Activated T-helper 2 cell treated with anti-CD3 and anti-CD28 coated beads, Interferon-gamma antibody, Interleukin-2, Interleukin-4, amounts not matched to agents 10 μg/mL and 5 μg/mL and 100 μg/mL, durations not matched to agents 14 hours and 24 hours and 36 hours (primary cell): ENCODE results near the gene PATJ. TPM values are rescaled to one million over a fixed set of nuclear protein-coding genes. Genes with fewer than 3 reads are reported as not detected.

Source experiments
- DNase-seq: peaks from one replicate; pipeline ENCODE4 v3.0.0; 2021; ENCODE audit warnings: low spot score
- H3K27ac Mint-ChIP-seq: one replicate; pipeline ENCODE4 v1.8.0; 2021; ENCODE audit warnings: mixed read lengths
- H3K27me3 Mint-ChIP-seq: one replicate; pipeline ENCODE4 v1.8.0; 2021; ENCODE audit warnings: low read depth, mixed read lengths
- H3K36me3 Mint-ChIP-seq: one replicate; pipeline ENCODE4 v1.8.0; 2021; ENCODE audit warnings: low read depth, mixed read lengths
- H3K4me1 Mint-ChIP-seq: one replicate; pipeline ENCODE4 v1.8.0; 2021; ENCODE audit warnings: low read depth, mixed read lengths
- H3K4me3 Mint-ChIP-seq: one replicate; pipeline ENCODE4 v1.8.0; 2021; ENCODE audit warnings: low read depth, mild to moderate bottlenecking, moderate library complexity, mixed read lengths
- H3K9me3 Mint-ChIP-seq: one replicate; pipeline ENCODE4 v1.8.0; 2021; ENCODE audit warnings: mixed read lengths
- intact Hi-C: fragments of 100-400 bp; cut with micrococcal nuclease; formaldehyde crosslinking; loops from one replicate; pipeline ENCODE4 v1.15.1; 2023
- total RNA-seq: library from RNA; stranded (reverse); gene quantifications from 2 replicates; pipeline ENCODE4 v1.2.3, GENCODE V29; 2022

The PATJ gene
- total RNA-seq, 1 donor from 2014 or later, result 3.4 TPM

GRCh38 chr1:61732726-61733125 is 9.6 kb upstream of the PATJ start:
- no peak overlapping the region for H3K27ac Mint-ChIP-seq
- H3K4me3 Mint-ChIP-seq, result no peak overlapping the region
- H3K4me1 Mint-ChIP-seq, result peaks cover 2% of the 10 kb centered on the region
- H3K36me3 Mint-ChIP-seq, result no peaks in the 10 kb centered on the region
- DNase-seq, result no peak
- H3K9me3 Mint-ChIP-seq, result no peaks in the 10 kb centered on the region
- intact Hi-C loops, result no loop called here
- H3K27me3 Mint-ChIP-seq, result peaks cover 1% of the 10 kb centered on the region

DNA sequence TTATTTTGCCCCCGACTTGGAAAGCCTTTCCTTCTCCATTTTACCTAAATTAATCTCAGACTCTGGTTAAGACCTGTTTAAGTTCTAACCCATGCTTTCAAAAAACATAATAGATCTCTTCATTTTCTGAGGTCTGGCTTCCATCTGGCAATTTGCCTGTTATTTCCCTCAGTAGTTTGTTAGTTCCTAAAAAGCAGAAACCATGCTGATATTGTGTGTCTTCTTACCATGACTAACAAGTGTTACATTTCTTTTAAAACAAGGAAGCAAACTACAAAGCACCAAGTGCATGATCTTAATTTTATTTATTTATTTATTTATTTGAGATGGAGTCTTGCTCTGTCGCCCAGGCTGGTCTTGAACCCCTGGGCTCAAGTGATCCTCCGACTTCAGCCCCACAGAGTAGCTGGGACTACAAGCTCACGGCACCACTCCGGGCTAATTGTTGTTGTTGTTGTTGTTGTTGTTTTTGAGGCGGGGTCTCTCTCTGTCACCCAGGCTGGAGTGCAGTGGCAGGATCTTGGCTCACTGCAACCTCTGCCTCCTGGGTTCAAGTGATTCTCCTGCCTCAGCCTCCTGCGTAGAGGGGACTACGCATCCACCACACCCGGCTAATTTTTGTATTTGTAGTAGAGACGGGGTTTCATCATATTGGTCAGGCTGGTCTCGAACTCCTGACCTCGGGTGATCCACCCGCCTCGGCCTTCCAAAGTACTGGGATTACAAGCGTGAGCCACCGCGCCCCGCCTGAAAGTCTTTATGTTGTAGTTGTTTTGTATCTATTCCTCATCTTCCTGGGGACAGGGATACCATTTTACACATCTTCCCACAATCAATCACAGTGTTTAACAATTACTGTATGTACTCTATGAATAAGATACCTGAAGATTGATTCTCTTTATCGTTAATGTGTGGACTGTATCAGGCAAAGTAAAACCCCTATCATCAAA is 1.3 kb upstream of the PATJ start:
- Mint-ChIP-seq H3K9me3 (no peaks in the 10 kb centered on the region), H3K36me3 (no peaks in the 10 kb centered on the region), H3K4me1 (peaks cover 10% of the 10 kb centered on the region), H3K27me3 (peaks cover 1% of the 10 kb centered on the region), H3K4me3 (peak overlapping the region; percentile 90), H3K27ac (peak overlapping the region; percentile 49)
- intact Hi-C loops, result no loop called here
- DNase-seq, result no peak

DNA sequence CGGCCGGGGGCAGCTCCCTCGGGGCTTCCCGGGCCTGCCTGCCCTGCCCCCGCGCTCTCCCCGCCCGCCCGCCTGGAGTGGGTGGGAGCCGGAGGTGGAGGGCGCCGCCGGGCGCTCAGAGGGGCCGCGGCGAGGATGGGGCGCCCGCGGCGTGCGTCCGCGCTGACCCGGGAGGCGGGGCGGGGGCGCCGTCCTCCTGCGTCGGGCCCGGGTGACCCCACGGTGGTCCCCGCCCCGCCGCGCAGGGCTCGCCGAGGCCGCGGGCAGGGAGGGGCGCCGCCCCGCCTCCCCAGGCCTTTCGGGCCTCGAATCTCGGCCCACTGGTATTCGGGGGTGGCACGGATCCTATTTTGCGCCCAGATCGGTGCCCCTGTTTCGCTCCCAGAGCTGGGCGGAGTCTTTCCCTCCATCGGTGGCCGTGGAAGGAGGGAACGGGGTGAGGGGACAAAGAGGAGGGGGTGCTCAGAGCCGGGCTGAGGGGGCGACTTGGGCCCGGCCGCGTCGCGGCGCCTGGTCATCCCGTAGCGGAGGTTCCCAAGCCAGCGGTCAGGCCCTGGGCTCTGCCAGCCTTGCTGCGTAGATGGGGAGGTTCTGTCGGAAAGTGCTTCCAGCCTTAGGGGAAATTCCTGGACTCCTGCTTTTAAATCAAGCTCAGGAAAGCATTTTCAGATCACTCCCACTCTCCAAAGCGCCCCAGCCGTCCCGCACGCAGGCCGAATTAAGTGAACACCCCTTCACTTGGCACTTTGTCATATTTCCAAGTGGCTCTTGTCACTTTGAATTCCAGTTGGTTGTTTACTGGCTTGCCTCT is 545 bp downstream of the PATJ start:
- Mint-ChIP-seq H3K9me3 (no peaks in the 10 kb centered on the region), H3K4me3 (peak overlapping the region; percentile 48), H3K36me3 (no peaks in the 10 kb centered on the region), H3K27ac (no peak overlapping the region), H3K4me1 (peaks cover 11% of the 10 kb centered on the region), H3K27me3 (peaks cover 1% of the 10 kb centered on the region)
- DNase-seq, result no peak
- intact Hi-C loops, result loop anchor here (2.0 kb wide), 1 partner anchor 18 kb away; the partner anchor contains the start of gene TM2D1

- no peak overlapping the region for H3K27ac Mint-ChIP-seq
Measured at GRCh38 chr1:61743431-61743705, 1.1 kb downstream of the PATJ start.

GRCh38 chr1:61743716-61744580 is 1.7 kb downstream of the PATJ start:
- peaks cover 1% of the 10 kb centered on the region for H3K27me3 Mint-ChIP-seq
- H3K9me3 Mint-ChIP-seq, result no peaks in the 10 kb centered on the region
- H3K36me3 Mint-ChIP-seq, result no peaks in the 10 kb centered on the region
- H3K4me3 Mint-ChIP-seq, result no peak overlapping the region
- intact Hi-C loops, result loop anchor here (2.0 kb wide), 1 partner anchor 19 kb away; the partner anchor contains the start of gene TM2D1
- DNase-seq, result no peak
- no peak overlapping the region for H3K27ac Mint-ChIP-seq
- H3K4me1 Mint-ChIP-seq, result peaks cover 11% of the 10 kb centered on the region

More at GRCh38 chr1:61743431-61743705, 1.1 kb downstream of the PATJ start:
- intact Hi-C loops, result loop anchor here (2.0 kb wide), 1 partner anchor 19 kb away; the partner anchor contains the start of gene TM2D1
- Mint-ChIP-seq H3K36me3 (no peaks in the 10 kb centered on the region), H3K9me3 (no peaks in the 10 kb centered on the region), H3K27me3 (peaks cover 1% of the 10 kb centered on the region), H3K4me1 (peaks cover 11% of the 10 kb centered on the region), H3K4me3 (peak overlapping the region; percentile 48)
- DNase-seq, result no peak

DNA sequence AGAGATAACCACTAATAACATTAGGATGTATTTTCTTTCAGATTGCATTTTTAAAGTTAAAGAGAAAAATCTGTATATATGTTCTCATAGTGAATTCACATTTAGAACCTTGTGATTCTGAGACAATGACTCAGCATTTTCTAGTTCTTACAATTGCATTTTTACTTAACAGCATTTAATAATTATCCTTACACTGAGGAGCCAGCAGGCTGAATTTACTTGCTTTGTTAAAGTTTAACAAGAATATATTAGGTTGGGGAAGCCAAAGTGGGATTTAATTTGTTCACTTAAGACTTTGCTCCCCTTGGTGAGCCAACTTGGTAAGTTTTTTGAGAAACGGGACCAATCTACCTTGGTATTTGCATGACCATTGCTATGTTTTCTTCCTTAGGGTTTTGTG is 4.5 kb downstream of the PATJ start:
- DNase-seq, result no peak
- no peak overlapping the region for H3K27ac Mint-ChIP-seq
- H3K9me3 Mint-ChIP-seq, result no peaks in the 10 kb centered on the region
- no peak overlapping the region for H3K4me3 Mint-ChIP-seq
- H3K4me1 Mint-ChIP-seq, result peaks cover 5% of the 10 kb centered on the region
- no peaks in the 10 kb centered on the region for H3K36me3 Mint-ChIP-seq
- H3K27me3 Mint-ChIP-seq, result peaks cover 1% of the 10 kb centered on the region
- intact Hi-C loops, result no loop called here

GRCh38 chr1:61748566-61748965 is 6.3 kb downstream of the PATJ start:
- no peaks in the 10 kb centered on the region for H3K9me3 Mint-ChIP-seq
- H3K4me3 Mint-ChIP-seq, result no peak overlapping the region
- peaks cover 2% of the 10 kb centered on the region for H3K4me1 Mint-ChIP-seq
- H3K27ac Mint-ChIP-seq, result no peak overlapping the region
- peaks cover 1% of the 10 kb centered on the region for H3K27me3 Mint-ChIP-seq
- H3K36me3 Mint-ChIP-seq, result no peaks in the 10 kb centered on the region
- intact Hi-C loops, result no loop called here
- DNase-seq, result no peak

DNA sequence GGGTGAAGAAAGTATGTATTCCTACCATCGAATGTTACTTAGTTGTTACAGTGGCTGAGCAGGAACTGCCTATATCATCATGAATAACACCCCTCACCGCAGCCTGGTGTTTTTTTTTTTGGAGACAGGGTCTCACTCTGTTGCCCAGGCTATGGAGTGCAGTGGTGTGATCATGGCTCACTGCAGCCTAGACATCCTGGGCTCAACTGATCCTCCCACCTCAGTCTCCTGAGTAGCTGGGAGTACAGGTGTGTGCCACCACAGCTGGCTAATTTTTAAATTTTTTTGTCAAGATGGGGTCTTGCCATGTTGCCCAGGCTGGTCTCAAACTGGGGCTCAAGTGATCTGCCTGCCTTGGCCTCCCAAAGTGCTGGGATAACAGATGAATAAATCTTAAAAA is 7.3 kb downstream of the PATJ start:
- Mint-ChIP-seq H3K27me3 (no peaks in the 10 kb centered on the region), H3K9me3 (no peaks in the 10 kb centered on the region), H3K27ac (no peak overlapping the region), H3K36me3 (no peaks in the 10 kb centered on the region), H3K4me3 (no peak overlapping the region), H3K4me1 (peaks cover 2% of the 10 kb centered on the region)
- DNase-seq, result no peak
- intact Hi-C loops, result no loop called here

DNA sequence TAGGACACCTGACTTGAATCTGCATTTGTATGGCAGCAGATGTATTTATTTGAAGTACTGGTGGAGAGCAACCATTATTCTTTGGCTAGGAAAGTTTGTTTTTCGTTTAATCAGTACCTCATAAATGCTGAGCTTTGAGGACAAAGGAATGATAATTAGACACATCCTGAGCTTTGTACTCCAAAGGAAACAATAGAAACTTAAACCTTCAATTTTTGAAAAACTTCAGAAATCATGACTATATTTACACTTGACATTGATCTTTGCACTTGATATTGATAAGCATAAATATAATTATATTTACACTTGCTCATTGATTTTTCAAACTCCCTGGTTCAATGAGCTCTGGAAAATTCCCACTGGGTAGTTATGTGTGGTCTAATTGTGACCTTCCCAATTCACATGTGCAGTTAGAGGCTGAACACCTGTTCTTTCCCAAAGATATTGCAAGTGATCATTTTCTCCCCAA is 10.7 kb downstream of the PATJ start:
- H3K4me1 Mint-ChIP-seq, result peaks cover 3% of the 10 kb centered on the region
- H3K9me3 Mint-ChIP-seq, result no peaks in the 10 kb centered on the region
- intact Hi-C loops, result no loop called here

GRCh38 chr1:61753998-61754508 is 11.8 kb downstream of the PATJ start:
- intact Hi-C loops, result no loop called here
- H3K9me3 Mint-ChIP-seq, result no peaks in the 10 kb centered on the region
- H3K27ac Mint-ChIP-seq, result no peak overlapping the region
- H3K27me3 Mint-ChIP-seq, result no peaks in the 10 kb centered on the region
- no peak overlapping the region for H3K4me3 Mint-ChIP-seq
- no peak for DNase-seq
- no peaks in the 10 kb centered on the region for H3K36me3 Mint-ChIP-seq
- H3K4me1 Mint-ChIP-seq, result peaks cover 4% of the 10 kb centered on the region

More for the DNA sequence above, 10.7 kb downstream of the PATJ start:
- Mint-ChIP-seq H3K27ac (no peak overlapping the region), H3K27me3 (no peaks in the 10 kb centered on the region), H3K4me3 (no peak overlapping the region), H3K36me3 (no peaks in the 10 kb centered on the region)
- no peak for DNase-seq

GRCh38 chr1:61754545-61754944 is 12.3 kb downstream of the PATJ start:
- Mint-ChIP-seq H3K36me3 (no peaks in the 10 kb centered on the region), H3K27me3 (no peaks in the 10 kb centered on the region), H3K4me3 (no peak overlapping the region), H3K9me3 (no peaks in the 10 kb centered on the region), H3K27ac (no peak overlapping the region), H3K4me1 (peaks cover 4% of the 10 kb centered on the region)
- DNase-seq, result no peak
- intact Hi-C loops, result no loop called here

DNA sequence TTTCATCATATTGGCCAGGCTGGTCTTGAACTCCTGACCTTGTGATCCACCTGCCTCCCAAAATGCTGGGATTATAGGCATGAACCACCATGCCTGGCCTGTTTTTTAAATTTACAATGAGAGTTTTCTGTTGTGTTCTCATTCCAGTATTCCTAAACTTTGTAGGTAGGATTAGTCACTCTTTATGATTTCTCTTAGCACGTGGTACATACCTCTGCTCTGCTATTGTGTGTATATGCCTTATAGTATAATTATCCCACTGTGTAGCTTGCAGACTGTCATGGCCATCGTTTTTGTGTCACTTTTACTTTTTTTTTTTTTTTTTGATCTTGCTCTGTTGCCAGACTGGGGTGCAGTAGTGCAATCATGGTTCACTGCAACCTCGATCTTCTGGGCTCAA is 14.5 kb downstream of the PATJ start:
- no peaks in the 10 kb centered on the region for H3K9me3 Mint-ChIP-seq
- H3K27me3 Mint-ChIP-seq, result no peaks in the 10 kb centered on the region
- DNase-seq, result no peak
- intact Hi-C loops, result no loop called here
- H3K27ac Mint-ChIP-seq, result no peak overlapping the region
- peaks cover 4% of the 10 kb centered on the region for H3K4me1 Mint-ChIP-seq
- H3K4me3 Mint-ChIP-seq, result no peak overlapping the region
- H3K36me3 Mint-ChIP-seq, result no peaks in the 10 kb centered on the region
